Activated T-helper 17 cell treated with anti-CD3 and anti-CD28 coated beads, Interleukin-2, amount 50 U/mL, for 72 hours (primary cell): Measurements from ENCODE around the gene BHLHA15. TPM values are rescaled to one million over a fixed set of nuclear protein-coding genes. Genes with fewer than 3 reads are reported as not detected.

Source experiments
- ATAC-seq: fragments of 150-1000 bp; cut with Tn5 transposase; replicated peaks from 2 replicates; pipeline ENCODE4 v1.10.0; 2021; ENCODE audit warnings: mild to moderate bottlenecking, moderate library complexity
- H3K27ac Mint-ChIP-seq: one replicate; pipeline ENCODE4 v1.8.0; 2022; ENCODE audit warnings: mixed read lengths
- H3K27me3 Mint-ChIP-seq: one replicate; pipeline ENCODE4 v1.8.0; 2022; ENCODE audit warnings: mixed read lengths
- H3K36me3 Mint-ChIP-seq: one replicate; pipeline ENCODE4 v1.8.0; 2022; ENCODE audit warnings: low read depth, mild to moderate bottlenecking, mixed read lengths
- H3K4me1 Mint-ChIP-seq: one replicate; pipeline ENCODE4 v1.8.0; 2022; ENCODE audit warnings: mixed read lengths
- H3K4me3 Mint-ChIP-seq: one replicate; pipeline ENCODE4 v1.8.0; 2022; ENCODE audit warnings: mild to moderate bottlenecking, mixed read lengths
- H3K9me3 Mint-ChIP-seq: one replicate; pipeline ENCODE4 v1.8.0; 2022; ENCODE audit warnings: mixed read lengths
- total RNA-seq, 2 donors: library from RNA; stranded (reverse); gene quantifications; one replicate each; pipeline ENCODE4 v1.2.3, GENCODE V29; 2022

BHLHA15 gene
- total RNA-seq, 2 donors from 2014 or later = not detected

DNA sequence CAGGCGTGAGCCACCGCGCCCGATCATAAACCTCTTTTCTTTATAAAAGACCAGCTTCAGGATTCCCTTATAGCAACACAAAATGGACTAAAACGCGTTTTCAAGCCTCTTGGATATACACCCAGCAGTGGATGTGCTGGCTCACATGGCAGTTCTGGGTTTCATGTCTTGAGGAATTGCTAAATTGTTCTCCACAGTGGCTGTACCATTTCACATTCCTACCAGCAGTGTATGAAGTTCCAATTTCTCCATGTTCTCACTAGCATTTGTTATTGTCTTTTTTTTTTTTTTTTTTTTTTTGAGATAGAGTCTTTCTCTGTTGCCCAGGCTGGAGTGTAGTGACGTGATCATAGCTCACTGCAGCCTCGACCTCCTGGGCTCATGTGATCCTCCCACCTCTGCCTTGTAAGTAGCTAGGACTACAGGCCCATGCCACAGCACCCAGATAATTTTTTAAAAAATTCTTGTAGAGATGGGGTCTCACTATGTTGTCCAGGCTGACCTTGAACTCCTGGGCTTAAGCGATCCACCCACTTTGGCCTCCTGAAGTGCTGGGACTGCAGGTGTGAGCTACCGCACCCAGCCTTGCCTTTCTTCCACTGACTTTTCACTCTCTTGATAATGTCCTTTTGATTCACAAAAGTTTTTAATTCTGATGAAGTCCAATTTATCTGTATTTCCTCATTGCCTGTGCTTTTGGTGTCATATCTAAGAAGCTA is 23.3 kb downstream of the BHLHA15 start:
- H3K36me3 Mint-ChIP-seq = peaks cover 44% of the 10 kb centered on the region
- H3K27me3 Mint-ChIP-seq = no peaks in the 10 kb centered on the region
- H3K27ac Mint-ChIP-seq = no peak overlapping the region
- no peaks in the 10 kb centered on the region for H3K9me3 Mint-ChIP-seq
- H3K4me1 Mint-ChIP-seq = no peaks in the 10 kb centered on the region
- no peak for ATAC-seq
- no peak overlapping the region for H3K4me3 Mint-ChIP-seq

- Mint-ChIP-seq H3K9me3 (no peaks in the 10 kb centered on the region), H3K27me3 (no peaks in the 10 kb centered on the region), H3K4me1 (no peaks in the 10 kb centered on the region), H3K36me3 (peaks cover 57% of the 10 kb centered on the region), H3K4me3 (no peak overlapping the region), H3K27ac (no peak overlapping the region)
- ATAC-seq = no peak
Observed at GRCh38 chr7:98235901-98236300, 24.7 kb downstream of the BHLHA15 start.

DNA sequence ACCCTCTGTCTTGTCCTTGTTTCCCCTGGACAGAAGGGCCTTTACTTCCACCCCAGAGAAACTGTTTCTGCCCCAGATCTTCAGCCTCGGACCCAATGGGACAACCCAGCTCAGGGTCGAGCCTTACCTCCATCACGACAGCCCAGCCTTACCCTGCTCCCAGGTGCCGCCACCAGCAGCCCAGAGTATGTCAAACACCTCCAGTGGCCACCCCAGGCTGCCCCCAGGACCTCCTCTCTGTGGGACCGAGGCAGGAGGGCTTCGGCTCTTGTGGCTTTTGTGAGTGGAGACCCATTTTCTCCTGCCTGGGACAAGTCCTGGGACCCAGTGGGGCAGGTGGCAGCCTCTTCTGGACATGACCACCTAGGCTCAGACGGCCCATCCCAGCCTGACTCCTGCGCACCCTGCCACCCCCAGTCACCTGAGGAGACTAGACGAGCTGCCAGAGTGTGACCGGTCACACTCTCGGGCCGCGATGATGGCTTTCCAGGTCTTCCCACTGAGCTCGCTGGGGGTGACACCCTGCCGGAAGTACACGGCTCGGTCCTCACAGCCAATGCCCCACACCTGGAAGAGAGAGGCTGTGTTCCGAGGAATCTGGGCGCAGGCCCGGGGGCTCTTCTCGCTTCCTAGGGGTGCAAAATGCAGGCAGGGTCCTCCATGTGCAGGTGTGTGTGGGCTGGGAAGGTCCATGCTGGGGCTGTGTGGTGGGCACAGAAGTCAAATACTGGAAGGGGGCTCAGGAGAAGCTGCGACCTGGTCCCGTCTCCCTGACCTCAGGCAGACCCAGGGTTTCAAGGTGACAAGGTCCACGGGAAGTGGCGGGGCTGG is 25.3 kb downstream of the BHLHA15 start:
- Mint-ChIP-seq H3K9me3 (no peaks in the 10 kb centered on the region), H3K4me3 (no peak overlapping the region), H3K27ac (no peak overlapping the region), H3K27me3 (no peaks in the 10 kb centered on the region), H3K36me3 (peaks cover 63% of the 10 kb centered on the region), H3K4me1 (no peaks in the 10 kb centered on the region)
- ATAC-seq = no peak

DNA sequence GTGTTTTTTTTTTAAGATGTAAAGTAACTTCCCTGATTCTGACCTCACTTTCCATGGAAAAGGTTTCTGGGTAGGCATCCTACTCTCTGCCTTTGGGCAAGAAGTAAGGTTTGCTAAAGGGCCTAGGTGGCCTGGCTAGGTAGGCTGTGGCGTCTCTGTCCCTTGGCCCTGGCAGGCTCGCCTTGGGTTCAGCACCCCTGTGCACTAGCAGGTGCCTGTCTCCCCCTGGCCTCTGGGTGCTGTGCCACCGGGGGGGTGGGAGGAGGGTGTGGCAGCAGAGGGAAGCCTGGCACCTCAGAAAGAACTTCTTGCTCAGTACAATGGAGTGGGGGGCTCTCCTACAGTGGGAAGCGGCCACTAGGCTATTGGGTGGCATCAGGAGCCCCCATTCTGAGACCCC is 26.8 kb downstream of the BHLHA15 start:
- Mint-ChIP-seq H3K9me3 (no peaks in the 10 kb centered on the region), H3K27me3 (no peaks in the 10 kb centered on the region), H3K4me1 (no peaks in the 10 kb centered on the region), H3K36me3 (peaks cover 64% of the 10 kb centered on the region), H3K4me3 (no peak overlapping the region), H3K27ac (no peak overlapping the region)
- no peak for ATAC-seq

GRCh38 chr7:98238976-98239375 is 27.7 kb downstream of the BHLHA15 start:
- H3K4me3 Mint-ChIP-seq = no peak overlapping the region
- no peak overlapping the region for H3K27ac Mint-ChIP-seq
- H3K36me3 Mint-ChIP-seq = peaks cover 64% of the 10 kb centered on the region
- no peaks in the 10 kb centered on the region for H3K27me3 Mint-ChIP-seq
- no peak for ATAC-seq
- no peaks in the 10 kb centered on the region for H3K4me1 Mint-ChIP-seq
- no peaks in the 10 kb centered on the region for H3K9me3 Mint-ChIP-seq

GRCh38 chr7:98240961-98241673 is 29.9 kb downstream of the BHLHA15 start:
- peaks cover 56% of the 10 kb centered on the region for H3K36me3 Mint-ChIP-seq
- no peaks in the 10 kb centered on the region for H3K27me3 Mint-ChIP-seq
- H3K4me1 Mint-ChIP-seq = no peaks in the 10 kb centered on the region

DNA sequence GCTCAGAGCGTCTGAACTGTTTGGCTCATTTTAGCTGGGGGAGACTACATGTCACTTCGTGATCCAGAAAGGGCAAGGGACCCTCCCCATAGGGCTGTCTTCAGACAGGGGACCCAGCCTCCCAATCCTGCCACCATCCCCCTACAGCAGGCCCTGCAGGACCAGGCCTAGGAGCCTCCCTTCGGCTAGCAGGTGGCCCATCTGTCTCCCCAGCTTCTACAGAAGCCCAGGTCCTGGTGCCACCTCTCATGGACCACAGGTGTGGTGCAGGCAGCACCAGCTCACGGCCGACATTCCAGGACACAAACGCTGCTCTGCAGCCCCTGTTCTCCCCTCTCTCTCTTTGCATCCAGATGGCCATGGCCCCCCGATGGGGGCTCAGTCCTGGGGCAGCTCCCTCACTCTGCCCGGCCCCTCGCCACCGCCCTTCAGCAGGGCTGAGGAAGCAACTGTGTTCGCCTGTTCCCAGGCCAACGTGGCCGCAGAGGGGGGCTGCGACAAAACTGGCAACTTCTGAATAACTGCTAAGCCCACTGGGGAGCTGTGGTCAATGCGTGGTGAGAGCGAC is 30.5 kb downstream of the BHLHA15 start:
- no peak overlapping the region for H3K4me3 Mint-ChIP-seq
- no peaks in the 10 kb centered on the region for H3K4me1 Mint-ChIP-seq
- no peak for ATAC-seq
- no peak overlapping the region for H3K27ac Mint-ChIP-seq
- no peaks in the 10 kb centered on the region for H3K27me3 Mint-ChIP-seq
- no peaks in the 10 kb centered on the region for H3K9me3 Mint-ChIP-seq
- peaks cover 53% of the 10 kb centered on the region for H3K36me3 Mint-ChIP-seq

More at GRCh38 chr7:98240961-98241673, 29.9 kb downstream of the BHLHA15 start:
- ATAC-seq = no peak
- Mint-ChIP-seq H3K27ac (no peak overlapping the region), H3K4me3 (no peak overlapping the region), H3K9me3 (no peaks in the 10 kb centered on the region)

GRCh38 chr7:98242342-98242741 is 31.1 kb downstream of the BHLHA15 start:
- Mint-ChIP-seq H3K27ac (no peak overlapping the region), H3K9me3 (no peaks in the 10 kb centered on the region), H3K4me1 (no peaks in the 10 kb centered on the region), H3K27me3 (no peaks in the 10 kb centered on the region), H3K36me3 (peaks cover 52% of the 10 kb centered on the region), H3K4me3 (no peak overlapping the region)
- ATAC-seq = no peak

DNA sequence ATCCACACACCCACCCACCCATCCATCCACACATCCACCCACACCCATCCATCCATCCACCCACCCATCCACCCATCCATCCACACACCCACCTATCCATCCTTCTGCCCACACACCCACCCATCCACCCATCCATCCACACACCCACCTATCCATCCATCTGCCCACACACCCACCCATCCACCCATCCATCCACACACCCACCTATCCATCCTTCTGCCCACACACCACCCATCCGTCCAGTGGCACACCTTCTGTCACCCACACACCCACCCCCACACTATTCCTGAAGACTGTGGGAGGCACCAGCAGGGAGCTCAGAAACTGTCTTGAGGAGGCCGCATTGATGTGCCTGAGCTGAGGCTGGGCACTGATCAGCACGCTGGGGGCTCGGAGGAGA is 31.7 kb downstream of the BHLHA15 start:
- Mint-ChIP-seq H3K9me3 (no peaks in the 10 kb centered on the region), H3K4me1 (peaks cover under 1% of the 10 kb centered on the region), H3K4me3 (no peak overlapping the region), H3K27ac (no peak overlapping the region), H3K36me3 (peaks cover 49% of the 10 kb centered on the region), H3K27me3 (no peaks in the 10 kb centered on the region)
- ATAC-seq = no peak

- no peaks in the 10 kb centered on the region for H3K9me3 Mint-ChIP-seq
- ATAC-seq = no peak
- peaks cover 45% of the 10 kb centered on the region for H3K36me3 Mint-ChIP-seq
- H3K27ac Mint-ChIP-seq = no peak overlapping the region
- no peak overlapping the region for H3K4me3 Mint-ChIP-seq
- H3K4me1 Mint-ChIP-seq = peaks cover 12% of the 10 kb centered on the region
- no peaks in the 10 kb centered on the region for H3K27me3 Mint-ChIP-seq
Observed at GRCh38 chr7:98244871-98245270, 33.6 kb downstream of the BHLHA15 start.

GRCh38 chr7:98248156-98248555 is 36.9 kb downstream of the BHLHA15 start:
- Mint-ChIP-seq H3K4me3 (no peak overlapping the region), H3K36me3 (peaks cover 31% of the 10 kb centered on the region), H3K27me3 (no peaks in the 10 kb centered on the region), H3K9me3 (no peaks in the 10 kb centered on the region), H3K27ac (peak overlapping the region; percentile 94), H3K4me1 (peaks cover 21% of the 10 kb centered on the region)
- ATAC-seq = no peak

- peaks cover 31% of the 10 kb centered on the region for H3K36me3 Mint-ChIP-seq
- H3K4me3 Mint-ChIP-seq = peak overlapping the region; percentile 94
- ATAC-seq = no peak
- H3K4me1 Mint-ChIP-seq = peaks cover 21% of the 10 kb centered on the region
- peak overlapping the region; percentile 94 for H3K27ac Mint-ChIP-seq
- H3K27me3 Mint-ChIP-seq = no peaks in the 10 kb centered on the region
- no peaks in the 10 kb centered on the region for H3K9me3 Mint-ChIP-seq
Observed at GRCh38 chr7:98249106-98249505, 37.9 kb downstream of the BHLHA15 start.

DNA sequence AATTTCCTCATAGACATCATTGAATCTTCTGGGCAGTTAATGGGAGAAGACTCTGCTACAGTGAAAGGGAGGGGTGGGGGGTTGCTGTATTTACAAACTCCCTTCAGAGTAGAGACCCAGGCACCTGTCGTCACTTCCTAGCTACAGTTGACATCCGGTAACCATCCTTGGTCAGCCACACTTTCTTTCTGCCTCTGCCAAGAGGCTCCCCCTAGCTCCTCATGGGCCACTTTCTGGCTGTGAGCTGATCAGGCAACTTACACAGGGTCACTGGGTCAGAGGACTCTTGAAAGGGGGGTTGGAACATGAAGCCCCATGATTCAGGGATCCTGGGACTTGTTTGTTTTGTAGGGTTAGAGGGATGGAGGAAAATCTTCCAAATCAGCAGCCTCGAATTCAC is 39.5 kb downstream of the BHLHA15 start:
- Mint-ChIP-seq H3K4me3 (peak overlapping the region; percentile 94), H3K36me3 (peaks cover 35% of the 10 kb centered on the region), H3K27me3 (no peaks in the 10 kb centered on the region), H3K27ac (peak overlapping the region; percentile 94), H3K9me3 (no peaks in the 10 kb centered on the region), H3K4me1 (peaks cover 29% of the 10 kb centered on the region)
- ATAC-seq = peak; percentile 15

DNA sequence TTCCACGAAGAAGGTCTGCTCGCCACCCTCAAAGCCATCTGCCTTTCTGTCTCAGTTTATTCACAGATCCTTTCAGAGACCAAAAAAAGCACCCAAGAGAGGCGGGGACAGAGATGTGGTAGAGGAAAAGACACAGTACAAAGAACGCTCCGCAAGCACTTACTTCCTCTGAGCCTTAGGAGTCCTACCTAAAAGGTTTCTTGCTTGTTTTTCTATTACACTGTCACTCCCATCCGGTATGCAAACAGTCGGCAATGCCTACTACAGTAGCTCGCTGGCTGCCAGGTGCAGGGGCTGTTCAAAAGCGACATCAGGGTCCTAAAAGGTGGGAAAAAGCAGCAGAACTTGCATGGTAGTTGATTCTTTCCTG is 40.0 kb downstream of the BHLHA15 start:
- Mint-ChIP-seq H3K4me1 (peaks cover 29% of the 10 kb centered on the region), H3K9me3 (no peaks in the 10 kb centered on the region), H3K27ac (peak overlapping the region; percentile 94), H3K27me3 (no peaks in the 10 kb centered on the region), H3K36me3 (peaks cover 31% of the 10 kb centered on the region), H3K4me3 (peak overlapping the region; percentile 94)
- ATAC-seq = no peak
